Activated T-cell treated with anti-CD3 and anti-CD28 coated beads for 24 hours (primary cell): ENCODE results near the gene CDKN2D.

Experiments used
- DNase-seq: peaks from one replicate; pipeline ENCODE4 v3.0.0-alpha.2; 2020; ENCODE audit warnings: low read depth

CDKN2D gene

GRCh38 chr19:10568826-10569651, at the start of gene CDKN2D:
Gene CDKN2D (minus strand): TSS chr19:10568979. CDS start chr19:10568653, 326 bp downstream.
- DNase-seq = peak; percentile 99

- DNase-seq = no peak
These were observed 48.8 kb upstream of the CDKN2D start for GRCh38 chr19:10617409-10618121.

- no peak for DNase-seq
These were observed 46.7 kb upstream of the CDKN2D start for GRCh38 chr19:10615429-10616023.

GRCh38 chr19:10612499-10613119, 43.8 kb upstream of the CDKN2D start:
- DNase-seq = no peak

GRCh38 chr19:10611907-10612306, 43.1 kb upstream of the CDKN2D start:
- DNase-seq = no peak

- DNase-seq = no peak
These were observed 35.7 kb upstream of the CDKN2D start for GRCh38 chr19:10604460-10604980.

- peak; percentile 19 for DNase-seq
These were observed 35.2 kb upstream of the CDKN2D start for GRCh38 chr19:10603873-10604459.

- peak; percentile 62 for DNase-seq
These were observed 34.5 kb upstream of the CDKN2D start for GRCh38 chr19:10603084-10603872.

- DNase-seq = peak; percentile 82
These were observed 33.7 kb upstream of the CDKN2D start for GRCh38 chr19:10602330-10603083.

GRCh38 chr19:10601999-10602329, 33.2 kb upstream of the CDKN2D start:
- DNase-seq = no peak

GRCh38 chr19:10600149-10600548, 31.4 kb upstream of the CDKN2D start:
- no peak for DNase-seq

GRCh38 chr19:10593820-10594637, 25.2 kb upstream of the CDKN2D start:
- DNase-seq = no peak

GRCh38 chr19:10593148-10593547, 24.4 kb upstream of the CDKN2D start:
- DNase-seq = no peak

GRCh38 chr19:10587839-10588150, 19.0 kb upstream of the CDKN2D start:
- DNase-seq = no peak

GRCh38 chr19:10587022-10587838, 18.5 kb upstream of the CDKN2D start, which contains the start of gene AP1M2:
Gene AP1M2 (minus strand): TSS chr19:10587312. CDS start chr19:10587231, 81 bp downstream.
- DNase-seq = no peak

- DNase-seq = no peak
These were observed 17.6 kb upstream of the CDKN2D start for GRCh38 chr19:10586396-10586795.

GRCh38 chr19:10583036-10583776, 14.4 kb upstream of the CDKN2D start:
- DNase-seq = no peak

GRCh38 chr19:10582091-10582490, 13.3 kb upstream of the CDKN2D start:
- no peak for DNase-seq
